ENCODE data around the gene SIRT3.
"Not testable (repeated sequence)": the region's sequence is repeated elsewhere in the genome, so short reads cannot be mapped to it uniquely, and the experiment has no call there.

DNA sequence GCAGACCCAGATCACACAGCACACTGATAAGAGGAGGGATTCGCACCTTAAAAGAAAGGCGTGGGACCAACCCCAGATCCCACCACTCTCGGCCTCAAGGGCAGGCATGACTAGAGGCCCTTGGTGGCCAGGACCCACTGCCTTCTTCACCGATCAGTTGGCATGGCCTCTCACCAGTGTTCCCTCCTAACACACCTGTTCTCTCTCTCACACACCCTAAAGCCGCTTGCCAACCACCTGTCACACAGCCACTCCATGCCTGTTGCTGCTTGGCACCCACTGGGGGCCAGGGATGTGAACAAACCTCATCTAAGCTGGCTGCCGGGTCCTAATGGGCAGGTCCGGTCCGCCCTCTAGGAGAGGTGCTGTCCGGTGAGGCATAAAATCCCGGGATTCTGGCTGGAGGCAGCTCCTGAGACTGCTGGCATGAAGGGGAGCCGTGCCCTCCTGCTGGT, 43.4 kb downstream of the SIRT3 start, which contains the start of gene SCGB1C1:
- TF ChIP-seq, protein P1, sequence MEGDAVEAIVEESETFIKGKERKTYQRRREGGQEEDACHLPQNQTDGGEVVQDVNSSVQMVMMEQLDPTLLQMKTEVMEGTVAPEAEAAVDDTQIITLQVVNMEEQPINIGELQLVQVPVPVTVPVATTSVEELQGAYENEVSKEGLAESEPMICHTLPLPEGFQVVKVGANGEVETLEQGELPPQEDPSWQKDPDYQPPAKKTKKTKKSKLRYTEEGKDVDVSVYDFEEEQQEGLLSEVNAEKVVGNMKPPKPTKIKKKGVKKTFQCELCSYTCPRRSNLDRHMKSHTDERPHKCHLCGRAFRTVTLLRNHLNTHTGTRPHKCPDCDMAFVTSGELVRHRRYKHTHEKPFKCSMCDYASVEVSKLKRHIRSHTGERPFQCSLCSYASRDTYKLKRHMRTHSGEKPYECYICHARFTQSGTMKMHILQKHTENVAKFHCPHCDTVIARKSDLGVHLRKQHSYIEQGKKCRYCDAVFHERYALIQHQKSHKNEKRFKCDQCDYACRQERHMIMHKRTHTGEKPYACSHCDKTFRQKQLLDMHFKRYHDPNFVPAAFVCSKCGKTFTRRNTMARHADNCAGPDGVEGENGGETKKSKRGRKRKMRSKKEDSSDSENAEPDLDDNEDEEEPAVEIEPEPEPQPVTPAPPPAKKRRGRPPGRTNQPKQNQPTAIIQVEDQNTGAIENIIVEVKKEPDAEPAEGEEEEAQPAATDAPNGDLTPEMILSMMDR (IDR thresholded peaks at IDR 0.05), result not testable (repeated sequence)
- not testable (repeated sequence) for TF ChIP-seq POLR2A (IDR thresholded peaks at IDR 0.05)
